ENCODE data around the gene KRTAP4-3. TPM values are rescaled to one million over a fixed set of nuclear protein-coding genes. Genes with fewer than 3 reads are reported as not detected.
"Not testable (repeated sequence)": the region's sequence is repeated elsewhere in the genome, so short reads cannot be mapped to it uniquely, and the experiment has no call there.

The KRTAP4-3 gene
- total RNA-seq, 1 donor from 2014 or later, result not detected

DNA sequence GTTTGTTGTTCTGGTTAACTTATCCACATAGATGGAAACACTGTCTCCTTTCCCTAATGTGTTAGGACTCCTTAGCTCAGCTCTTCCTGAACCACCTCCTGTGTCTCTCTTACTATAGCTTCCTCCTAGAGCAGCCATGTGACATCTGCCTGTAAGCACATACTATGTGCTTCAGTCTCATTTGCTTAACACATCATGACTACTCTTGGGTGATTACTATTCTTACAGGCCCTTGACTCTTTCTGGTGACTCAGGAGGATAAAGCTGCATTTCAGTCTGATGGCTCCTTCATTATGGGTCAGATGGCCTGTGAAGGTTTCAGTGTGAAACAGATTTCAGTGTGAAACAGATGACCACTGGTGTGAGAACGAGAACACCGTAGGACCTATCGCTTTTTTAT is 10.3 kb upstream of the KRTAP4-3 start:
- Mint-ChIP-seq H3K36me3 (ENCODE audit: low read depth) (no peaks in the 10 kb centered on the region), H3K9me3 (no peaks in the 10 kb centered on the region), H3K4me1 (ENCODE audit: low read depth) (no peaks in the 10 kb centered on the region), H3K27ac (no peak overlapping the region), H3K4me3 (ENCODE audit: low read depth) (no peak overlapping the region), H3K27me3 (ENCODE audit: low read depth) (peaks cover 3% of the 10 kb centered on the region)
- intact Hi-C loops (cut with micrococcal nuclease), result no loop called here
- no peak for DNase-seq (ENCODE audit: low spot score)

DNA sequence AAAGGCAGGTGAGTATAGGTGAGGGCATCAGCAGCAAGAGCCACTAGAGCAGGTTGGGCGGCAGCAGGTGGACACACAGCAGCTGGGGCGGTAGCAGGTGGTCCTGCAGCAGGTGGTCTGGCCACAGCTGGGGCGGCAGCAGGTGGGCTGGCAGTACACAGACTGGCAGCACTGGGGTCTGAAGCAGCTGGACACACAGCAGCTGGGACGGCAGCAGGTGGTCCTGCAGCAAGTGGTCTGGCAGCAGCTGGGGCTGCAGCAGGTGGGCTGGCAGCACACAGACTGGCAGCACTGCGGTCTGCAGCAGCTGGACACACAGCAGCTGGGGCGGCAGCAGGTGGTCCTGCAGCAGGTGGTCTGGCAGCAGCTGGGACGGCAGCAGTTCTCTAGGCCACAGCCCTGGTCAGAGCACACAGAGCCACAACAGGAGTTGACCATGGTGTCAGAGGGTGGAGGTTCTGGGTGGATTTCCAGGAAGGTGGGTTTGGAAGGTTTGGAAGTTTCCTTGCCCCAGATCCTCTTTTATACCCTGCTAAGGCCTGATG is 9.8 kb upstream of the KRTAP4-3 start, which contains the start of gene KRTAP4-2:
Gene KRTAP4-2 (minus strand): TSS at position 495 of the 545 bp plus-strand sequence. CDS start 57 bp downstream, at position 438.
- intact Hi-C loops (cut with micrococcal nuclease), result no loop called here
- Mint-ChIP-seq H3K27me3 (ENCODE audit: low read depth) (peaks cover 3% of the 10 kb centered on the region), H3K36me3 (ENCODE audit: low read depth) (no peaks in the 10 kb centered on the region), H3K4me1 (ENCODE audit: low read depth) (no peaks in the 10 kb centered on the region), H3K27ac (no peak within 1 kb of the TSS), H3K9me3 (no peaks in the 10 kb centered on the region), H3K4me3 (ENCODE audit: low read depth) (no peak within 1 kb of the TSS)
- DNase-seq (ENCODE audit: low spot score), result no peak

DNA sequence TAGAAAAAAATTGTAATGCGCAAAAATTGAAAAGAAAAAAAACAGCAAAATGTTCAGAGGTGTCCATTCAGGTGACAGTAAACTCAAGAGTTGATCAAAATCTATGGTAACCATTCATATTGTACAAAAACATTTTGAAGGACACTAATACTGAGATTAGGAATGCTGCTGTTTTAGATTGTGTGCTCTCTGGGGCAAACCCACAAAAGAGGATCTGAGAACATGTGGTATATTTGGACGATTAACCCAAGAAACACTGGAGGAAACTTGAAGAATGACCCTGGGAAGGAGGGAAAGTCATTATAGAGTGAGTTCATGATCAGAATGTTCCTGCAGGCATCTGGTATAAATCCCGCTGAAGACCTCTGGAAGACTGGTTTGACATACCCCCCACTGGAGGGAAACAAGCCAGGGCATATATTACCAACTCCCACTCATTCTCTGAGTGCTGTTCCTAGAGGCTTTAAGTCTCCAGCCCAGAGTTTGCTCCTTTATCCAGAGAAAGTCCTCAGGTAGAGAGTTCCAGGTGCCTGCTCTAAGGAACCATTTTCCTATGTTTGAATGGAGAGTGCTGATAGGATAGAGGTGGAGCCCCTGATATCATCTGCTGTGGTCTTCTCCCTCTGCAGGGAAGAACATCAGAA is 8.8 kb upstream of the KRTAP4-3 start:
- Mint-ChIP-seq H3K36me3 (ENCODE audit: low read depth) (no peaks in the 10 kb centered on the region), H3K4me3 (ENCODE audit: low read depth) (no peak overlapping the region), H3K9me3 (no peaks in the 10 kb centered on the region), H3K27me3 (ENCODE audit: low read depth) (peaks cover 5% of the 10 kb centered on the region), H3K27ac (no peak overlapping the region), H3K4me1 (ENCODE audit: low read depth) (no peaks in the 10 kb centered on the region)
- intact Hi-C loops (cut with micrococcal nuclease), result no loop called here
- no peak for DNase-seq (ENCODE audit: low spot score)

DNA sequence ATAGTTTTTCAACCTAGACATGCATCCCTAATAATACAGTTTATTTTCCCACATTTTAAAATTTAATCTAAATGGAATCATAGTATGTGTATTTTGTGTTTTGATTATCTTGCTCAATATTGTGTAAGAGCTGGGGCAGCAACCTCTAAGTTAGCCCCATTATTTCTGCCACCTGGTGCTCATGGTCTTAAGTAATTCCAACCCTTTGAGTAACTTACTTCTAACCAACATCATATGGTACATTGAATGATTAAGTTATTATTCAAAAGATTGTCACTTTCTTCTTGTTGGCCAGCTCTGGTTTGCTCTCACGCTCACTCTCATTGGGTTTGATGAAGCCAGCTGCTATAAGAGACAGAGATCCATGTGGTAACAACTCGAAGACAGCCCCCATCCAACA is 3.9 kb upstream of the KRTAP4-3 start:
- DNase-seq (ENCODE audit: low spot score), result no peak
- Mint-ChIP-seq H3K36me3 (ENCODE audit: low read depth) (no peaks in the 10 kb centered on the region), H3K27me3 (ENCODE audit: low read depth) (peaks cover 10% of the 10 kb centered on the region), H3K4me3 (ENCODE audit: low read depth) (no peak overlapping the region), H3K9me3 (no peaks in the 10 kb centered on the region), H3K27ac (no peak overlapping the region), H3K4me1 (ENCODE audit: low read depth) (no peaks in the 10 kb centered on the region)
- intact Hi-C loops (cut with micrococcal nuclease), result no loop called here

DNA sequence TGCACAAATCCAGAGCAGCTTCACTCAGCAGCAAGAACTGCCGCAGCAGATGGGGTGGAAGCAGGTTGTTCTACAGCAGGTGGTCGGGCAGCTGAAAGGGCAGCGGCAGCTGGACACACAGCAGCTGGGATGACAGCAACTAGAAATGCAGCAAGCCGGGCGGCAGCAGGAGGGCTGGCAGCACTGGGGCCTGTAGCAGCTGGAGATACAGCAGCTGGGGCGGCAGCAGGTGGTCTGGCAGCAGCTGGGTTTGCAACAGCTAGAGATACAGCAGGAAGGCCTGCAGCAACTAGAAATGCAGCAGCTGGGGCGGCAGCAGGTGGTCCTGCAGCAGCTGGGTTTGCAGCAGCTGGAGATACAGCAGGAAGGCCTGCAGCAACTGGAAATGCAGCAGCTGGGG is 460 bp downstream of the KRTAP4-3 start:
- Mint-ChIP-seq H3K27ac (no peak overlapping the region), H3K27me3 (ENCODE audit: low read depth) (peaks cover 12% of the 10 kb centered on the region), H3K4me3 (ENCODE audit: low read depth) (no peak overlapping the region), H3K36me3 (ENCODE audit: low read depth) (no peaks in the 10 kb centered on the region), H3K4me1 (ENCODE audit: low read depth) (no peaks in the 10 kb centered on the region), H3K9me3 (no peaks in the 10 kb centered on the region)
- intact Hi-C loops (cut with micrococcal nuclease), result no loop called here
- DNase-seq (ENCODE audit: low spot score), result no peak

DNA sequence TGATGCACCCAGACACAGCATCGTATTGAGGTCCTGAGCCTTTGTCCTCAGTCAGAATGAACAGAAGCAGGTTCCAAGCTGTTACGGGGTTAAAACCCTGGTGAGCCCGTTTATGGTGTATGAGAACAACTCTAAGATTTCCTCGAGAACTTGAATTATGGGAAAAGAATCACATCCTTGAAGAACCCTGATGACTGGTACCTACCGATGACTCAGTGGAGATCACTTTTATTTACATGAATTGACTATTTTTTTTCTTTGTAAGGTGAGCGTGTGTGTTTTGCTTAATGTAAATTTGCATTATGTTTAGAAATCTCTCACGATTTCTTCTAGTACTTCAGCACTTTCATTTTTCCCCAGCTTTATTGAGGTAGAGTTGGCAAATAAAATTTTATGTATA is 4.2 kb downstream of the KRTAP4-3 start:
- Mint-ChIP-seq H3K36me3 (ENCODE audit: low read depth) (no peaks in the 10 kb centered on the region), H3K27me3 (ENCODE audit: low read depth) (peaks cover 8% of the 10 kb centered on the region), H3K9me3 (no peaks in the 10 kb centered on the region), H3K27ac (no peak overlapping the region), H3K4me3 (ENCODE audit: low read depth) (no peak overlapping the region), H3K4me1 (ENCODE audit: low read depth) (no peaks in the 10 kb centered on the region)
- intact Hi-C loops (cut with micrococcal nuclease), result no loop called here
- no peak for DNase-seq (ENCODE audit: low spot score)

DNA sequence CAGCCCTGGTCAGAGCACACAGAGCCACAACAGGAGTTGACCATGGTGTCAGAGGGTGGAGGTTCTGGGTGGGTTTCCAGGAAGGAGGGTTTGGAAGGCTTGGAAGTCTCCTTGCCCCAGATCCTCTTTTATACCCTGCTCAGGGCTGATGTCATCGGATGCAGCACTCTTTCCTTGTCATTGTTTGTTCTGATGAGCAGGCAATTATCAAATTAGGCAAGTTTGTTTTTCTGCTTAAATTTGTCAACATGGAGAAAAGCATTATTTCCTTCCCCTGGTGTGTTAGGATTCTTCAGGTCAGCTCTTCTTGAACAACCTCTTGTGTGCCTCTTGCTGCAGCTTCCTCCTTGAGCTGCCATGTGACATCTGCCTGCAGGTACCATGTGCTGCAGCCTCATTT is 7.4 kb downstream of the KRTAP4-3 start, which contains the start of gene KRTAP4-4:
Gene KRTAP4-4 (minus strand): TSS at position 101 of the 400 bp plus-strand sequence. CDS start 57 bp downstream, at position 44.
- H3K9me3 Mint-ChIP-seq, result no peaks in the 10 kb centered on the region
- DNase-seq (ENCODE audit: low spot score), result no peak
- intact Hi-C loops (cut with micrococcal nuclease), result no loop called here
- no peak within 1 kb of the TSS for H3K27ac Mint-ChIP-seq
- H3K27me3 Mint-ChIP-seq (ENCODE audit: low read depth), result peaks cover 13% of the 10 kb centered on the region
- H3K36me3 Mint-ChIP-seq (ENCODE audit: low read depth), result no peaks in the 10 kb centered on the region
- no peaks in the 10 kb centered on the region for H3K4me1 Mint-ChIP-seq (ENCODE audit: low read depth)
- no peak within 1 kb of the TSS for H3K4me3 Mint-ChIP-seq (ENCODE audit: low read depth)

DNA sequence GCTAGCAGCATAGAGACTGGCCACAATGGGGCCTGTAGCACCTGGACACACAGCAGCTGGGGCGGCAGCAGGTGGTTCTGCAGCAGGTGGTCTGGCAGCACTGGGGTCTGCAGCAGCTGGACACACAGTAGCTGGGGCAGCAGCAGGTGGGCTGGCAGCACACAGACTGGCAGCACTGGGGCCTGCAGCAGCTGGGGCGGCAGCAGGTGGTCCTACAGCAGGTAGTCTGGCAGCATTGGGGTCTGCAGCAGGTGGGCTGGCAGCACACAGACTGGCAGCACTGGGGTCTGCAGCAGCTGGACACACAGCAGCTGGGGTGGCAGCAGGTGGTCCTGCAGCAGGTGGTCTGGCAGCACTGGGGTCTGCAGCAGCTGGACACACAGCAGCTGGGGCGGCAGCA is 7.8 kb downstream of the KRTAP4-3 start:
- H3K4me1 Mint-ChIP-seq (ENCODE audit: low read depth); H3K36me3 Mint-ChIP-seq (ENCODE audit: low read depth); intact Hi-C loops (cut with micrococcal nuclease); H3K27ac Mint-ChIP-seq; DNase-seq (ENCODE audit: low spot score); H3K9me3 Mint-ChIP-seq; H3K4me3 Mint-ChIP-seq (ENCODE audit: low read depth): not testable (repeated sequence)
- peaks cover 13% of the 10 kb centered on the region for H3K27me3 Mint-ChIP-seq (ENCODE audit: low read depth)

DNA sequence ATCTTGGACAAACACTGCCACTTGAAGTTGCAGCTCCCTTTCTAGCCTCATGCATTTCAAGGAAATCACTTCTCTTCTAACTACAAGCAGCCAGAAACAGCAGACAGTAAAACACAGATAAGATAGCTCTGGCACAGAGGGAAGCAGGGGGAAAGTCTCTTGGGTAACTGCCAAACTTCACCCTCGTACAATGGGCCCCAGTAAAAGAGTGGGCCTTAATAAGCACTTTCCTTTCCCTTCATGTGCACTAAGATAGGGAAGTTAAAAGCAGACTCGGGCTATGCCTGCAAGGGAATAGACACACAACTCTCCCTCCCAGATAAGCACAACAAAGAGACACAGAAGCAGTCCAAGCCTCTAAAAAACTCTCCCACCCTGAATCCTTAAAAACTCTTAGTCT is 14.2 kb downstream of the KRTAP4-3 start:
- Mint-ChIP-seq H3K4me1 (ENCODE audit: low read depth) (no peaks in the 10 kb centered on the region), H3K27me3 (ENCODE audit: low read depth) (peaks cover 15% of the 10 kb centered on the region), H3K27ac (no peak overlapping the region), H3K9me3 (no peaks in the 10 kb centered on the region), H3K4me3 (ENCODE audit: low read depth) (no peak overlapping the region), H3K36me3 (ENCODE audit: low read depth) (no peaks in the 10 kb centered on the region)
- no peak for DNase-seq (ENCODE audit: low spot score)
- intact Hi-C loops (cut with micrococcal nuclease), result no loop called here

DNA sequence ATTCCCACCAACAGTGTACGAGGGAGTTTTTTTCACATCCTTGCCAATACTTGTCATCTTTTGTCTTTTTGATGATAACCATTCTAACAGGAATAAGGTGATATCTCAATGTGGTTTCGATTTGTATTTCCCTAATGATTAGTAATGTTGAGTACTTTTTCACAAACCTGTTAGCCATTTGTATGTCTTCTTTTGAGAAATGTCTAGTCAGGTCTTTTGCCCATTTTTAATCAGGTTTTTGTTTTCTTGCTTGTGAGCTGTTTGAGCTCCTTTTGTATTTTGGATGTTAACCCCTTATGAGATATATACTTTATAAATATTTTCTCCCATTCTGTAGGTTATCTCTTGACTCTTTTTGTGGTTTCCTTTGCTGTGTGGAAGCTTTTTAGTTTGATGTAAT is 16.5 kb downstream of the KRTAP4-3 start:
- H3K27me3 Mint-ChIP-seq (ENCODE audit: low read depth), result peaks cover 12% of the 10 kb centered on the region
- H3K9me3 Mint-ChIP-seq, result no peaks in the 10 kb centered on the region
- intact Hi-C loops (cut with micrococcal nuclease), result no loop called here
- no peaks in the 10 kb centered on the region for H3K36me3 Mint-ChIP-seq (ENCODE audit: low read depth)
- no peak overlapping the region for H3K27ac Mint-ChIP-seq
- no peak overlapping the region for H3K4me3 Mint-ChIP-seq (ENCODE audit: low read depth)
- H3K4me1 Mint-ChIP-seq (ENCODE audit: low read depth), result no peaks in the 10 kb centered on the region
- DNase-seq (ENCODE audit: low spot score), result no peak

DNA sequence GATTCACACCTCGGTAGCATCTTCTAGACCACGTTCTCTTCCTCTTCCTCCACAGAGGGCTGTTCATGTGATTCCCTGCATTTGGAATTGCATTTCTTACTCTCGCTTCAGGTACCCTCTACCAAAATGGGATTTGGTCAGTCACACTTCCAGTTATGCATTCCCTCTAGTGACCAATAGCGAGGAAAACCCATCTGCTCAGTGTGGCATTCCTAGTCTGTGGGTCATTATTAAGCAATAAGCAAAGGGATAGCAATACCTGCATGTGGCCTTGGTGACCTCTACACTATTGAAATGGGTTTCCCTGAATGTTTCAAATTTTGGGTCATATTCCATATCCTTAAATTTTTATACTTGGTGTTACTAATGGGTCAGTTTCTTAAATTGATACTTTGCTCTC is 18.0 kb downstream of the KRTAP4-3 start:
- DNase-seq (ENCODE audit: low spot score), result no peak
- Mint-ChIP-seq H3K27me3 (ENCODE audit: low read depth) (peaks cover 8% of the 10 kb centered on the region), H3K4me1 (ENCODE audit: low read depth) (no peaks in the 10 kb centered on the region), H3K9me3 (peaks cover 2% of the 10 kb centered on the region), H3K4me3 (ENCODE audit: low read depth) (no peak overlapping the region), H3K36me3 (ENCODE audit: low read depth) (no peaks in the 10 kb centered on the region), H3K27ac (no peak overlapping the region)
- intact Hi-C loops (cut with micrococcal nuclease), result no loop called here

DNA sequence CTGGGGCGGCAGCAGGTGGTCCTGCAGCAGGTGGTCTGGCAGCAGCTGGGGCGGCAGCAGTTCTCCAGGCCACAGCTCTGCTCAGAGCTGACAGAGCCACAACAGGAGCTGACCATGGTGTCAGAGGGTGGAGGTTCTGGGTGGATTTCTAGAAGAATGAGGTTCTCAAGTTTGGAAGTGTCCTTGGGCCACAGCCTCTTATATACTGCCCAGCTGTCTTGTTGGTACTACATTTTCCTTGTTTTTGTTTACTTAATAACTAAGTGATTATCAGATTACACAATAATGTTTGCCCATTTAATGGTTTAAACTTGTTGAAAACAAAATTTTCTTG is 18.4 kb downstream of the KRTAP4-3 start, which contains the start of gene KRTAP4-5:
Gene KRTAP4-5 (minus strand): TSS at position 174 of the 334 bp plus-strand sequence. CDS start 58 bp downstream, at position 116.
- H3K4me3 Mint-ChIP-seq (ENCODE audit: low read depth), result no peak within 1 kb of the TSS
- no peaks in the 10 kb centered on the region for H3K4me1 Mint-ChIP-seq (ENCODE audit: low read depth)
- H3K36me3 Mint-ChIP-seq (ENCODE audit: low read depth), result no peaks in the 10 kb centered on the region
- no peak for DNase-seq (ENCODE audit: low spot score)
- intact Hi-C loops (cut with micrococcal nuclease), result no loop called here
- H3K27ac Mint-ChIP-seq, result no peak within 1 kb of the TSS
- H3K27me3 Mint-ChIP-seq (ENCODE audit: low read depth), result peaks cover 8% of the 10 kb centered on the region
- H3K9me3 Mint-ChIP-seq, result peaks cover 3% of the 10 kb centered on the region

DNA sequence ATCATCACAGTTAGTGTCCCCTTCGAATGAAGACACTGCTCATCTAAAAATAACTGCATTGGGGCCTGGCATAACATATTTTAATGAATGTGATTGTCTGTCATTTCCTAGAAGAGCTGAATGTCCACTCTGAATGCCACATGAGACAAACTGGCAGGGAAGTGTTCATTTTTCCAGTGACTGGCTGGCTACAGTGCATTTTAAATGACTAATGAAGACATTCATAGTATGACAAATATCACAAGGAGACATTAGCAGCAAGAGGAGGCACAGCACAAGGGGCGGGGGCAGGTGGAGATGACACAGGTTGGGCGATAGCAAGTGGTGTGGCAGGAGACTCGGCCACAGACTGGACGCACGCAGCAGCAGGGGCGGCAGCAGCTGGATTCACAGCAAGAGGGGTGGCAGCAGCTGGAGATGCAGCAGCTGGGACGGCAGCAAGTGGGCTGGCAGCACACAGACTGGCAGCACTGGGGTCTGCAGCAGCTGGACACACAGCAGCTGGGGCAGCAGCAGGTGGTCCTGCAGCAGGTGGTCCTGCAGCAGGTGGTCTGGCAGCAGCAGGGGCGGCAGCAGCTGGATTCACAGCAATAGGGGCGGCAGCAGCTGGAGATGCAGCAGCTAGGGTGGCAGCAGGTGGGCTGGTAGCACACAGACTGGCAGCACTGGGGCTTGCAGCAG is 18.9 kb downstream of the KRTAP4-3 start:
- H3K27ac Mint-ChIP-seq; H3K36me3 Mint-ChIP-seq (ENCODE audit: low read depth); DNase-seq (ENCODE audit: low spot score); H3K9me3 Mint-ChIP-seq; H3K4me3 Mint-ChIP-seq (ENCODE audit: low read depth); H3K27me3 Mint-ChIP-seq (ENCODE audit: low read depth); intact Hi-C loops (cut with micrococcal nuclease); H3K4me1 Mint-ChIP-seq (ENCODE audit: low read depth): not testable (repeated sequence)
